NOMO-1 (cell line): Measurements from ENCODE around the gene TTC9C.
A peak's percentile ranks its signal among the peaks of the same experiment; 100 is the strongest.
"Not testable (repeated sequence)": the region's sequence is repeated elsewhere in the genome, so short reads cannot be mapped to it uniquely, and the experiment has no call there.

Experiments
- DNase-seq, 2 experiments: peaks; one replicate each; lab custom pipeline; 2025; ENCODE audit not compliant: unreplicated experiment in 2 of 2; lab: John Stamatoyannopoulos, UW

The TTC9C gene

DNA sequence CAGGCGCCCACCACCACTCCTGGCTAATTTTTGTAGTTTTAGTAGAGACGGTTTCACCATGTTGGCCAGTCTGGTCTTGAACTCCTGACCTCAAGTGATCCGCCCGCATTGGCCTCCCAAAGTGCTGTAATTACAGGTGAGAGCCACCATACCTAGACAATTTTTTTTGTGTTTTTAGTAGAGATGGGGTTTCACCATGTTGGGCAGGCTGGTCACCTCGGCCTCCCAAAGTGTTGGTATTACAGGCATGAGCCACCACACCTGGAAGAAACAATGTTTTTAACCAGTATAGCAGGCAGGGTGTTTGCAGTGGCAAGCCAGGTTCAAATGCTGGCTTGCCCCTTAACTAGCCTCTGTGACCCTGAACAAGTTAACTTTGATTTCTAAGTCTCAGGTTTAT, 21.6 kb downstream of the TTC9C start:
- not testable (repeated sequence) for DNase-seq

DNA sequence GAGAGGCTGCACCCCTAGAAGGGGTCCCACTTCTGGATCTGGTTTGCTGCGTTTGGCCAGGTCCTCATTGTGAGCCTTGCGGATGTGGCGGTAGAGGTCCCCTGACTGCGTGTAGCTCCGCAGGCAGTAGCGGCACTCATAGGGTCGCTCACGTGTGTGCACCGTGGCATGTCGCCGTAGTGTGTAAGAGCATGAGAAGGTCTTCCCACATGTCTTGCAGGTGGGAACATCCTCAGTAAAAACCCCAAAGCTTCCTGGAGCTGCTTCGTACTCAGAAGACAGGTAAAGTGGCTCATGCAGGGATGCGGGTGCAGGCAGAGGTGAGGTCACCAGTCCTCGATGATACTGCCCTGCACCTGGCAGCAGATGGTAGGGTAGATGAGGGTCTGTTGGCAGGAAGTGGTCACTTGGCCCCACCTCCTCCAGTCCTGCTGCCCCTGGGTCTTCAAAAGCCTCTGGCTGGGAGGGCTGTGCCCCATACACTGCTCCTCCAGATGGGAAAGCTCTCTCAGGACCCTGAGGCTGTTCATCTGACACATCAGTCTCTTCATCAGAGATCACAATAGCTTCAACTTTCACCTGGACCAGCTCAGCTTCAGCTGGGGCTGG, 24.0 kb downstream of the TTC9C start:
- DNase-seq: no peak

DNA sequence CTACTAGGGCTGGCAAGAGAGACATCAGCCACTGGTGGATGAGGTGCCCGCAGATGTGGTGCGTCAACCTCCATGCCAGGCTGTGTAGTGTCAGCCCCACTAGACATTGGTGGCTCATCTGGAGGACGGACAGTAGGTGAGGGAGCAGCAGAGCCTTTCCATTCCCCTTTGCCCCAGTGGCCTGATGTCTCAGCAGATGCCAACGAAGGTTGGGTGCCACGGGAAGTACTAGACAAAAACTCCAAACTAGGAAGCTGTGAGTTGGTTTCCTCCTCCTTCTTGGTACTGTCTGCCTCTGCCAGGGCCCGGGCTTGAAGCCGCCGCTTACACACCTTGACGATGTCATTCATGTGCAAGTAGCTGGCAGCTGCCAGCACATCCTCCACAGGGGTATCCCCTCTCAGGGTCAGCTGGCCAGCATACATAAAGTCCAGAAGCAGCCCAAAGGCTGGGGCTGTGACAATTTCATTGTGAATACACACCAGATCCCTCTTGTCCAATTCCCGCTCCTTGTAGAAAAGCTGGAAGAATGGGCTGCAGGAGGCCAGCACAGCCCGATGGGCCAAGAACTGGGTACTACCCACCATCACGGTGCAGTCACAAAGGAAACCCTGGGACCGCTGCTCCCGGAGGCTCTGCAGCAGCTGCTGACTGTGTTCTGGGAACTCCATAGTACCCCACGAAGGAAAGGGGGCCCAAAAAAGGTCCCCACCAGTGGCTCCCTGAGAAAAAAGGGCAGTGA, 24.9 kb downstream of the TTC9C start:
- no peak for DNase-seq

DNA sequence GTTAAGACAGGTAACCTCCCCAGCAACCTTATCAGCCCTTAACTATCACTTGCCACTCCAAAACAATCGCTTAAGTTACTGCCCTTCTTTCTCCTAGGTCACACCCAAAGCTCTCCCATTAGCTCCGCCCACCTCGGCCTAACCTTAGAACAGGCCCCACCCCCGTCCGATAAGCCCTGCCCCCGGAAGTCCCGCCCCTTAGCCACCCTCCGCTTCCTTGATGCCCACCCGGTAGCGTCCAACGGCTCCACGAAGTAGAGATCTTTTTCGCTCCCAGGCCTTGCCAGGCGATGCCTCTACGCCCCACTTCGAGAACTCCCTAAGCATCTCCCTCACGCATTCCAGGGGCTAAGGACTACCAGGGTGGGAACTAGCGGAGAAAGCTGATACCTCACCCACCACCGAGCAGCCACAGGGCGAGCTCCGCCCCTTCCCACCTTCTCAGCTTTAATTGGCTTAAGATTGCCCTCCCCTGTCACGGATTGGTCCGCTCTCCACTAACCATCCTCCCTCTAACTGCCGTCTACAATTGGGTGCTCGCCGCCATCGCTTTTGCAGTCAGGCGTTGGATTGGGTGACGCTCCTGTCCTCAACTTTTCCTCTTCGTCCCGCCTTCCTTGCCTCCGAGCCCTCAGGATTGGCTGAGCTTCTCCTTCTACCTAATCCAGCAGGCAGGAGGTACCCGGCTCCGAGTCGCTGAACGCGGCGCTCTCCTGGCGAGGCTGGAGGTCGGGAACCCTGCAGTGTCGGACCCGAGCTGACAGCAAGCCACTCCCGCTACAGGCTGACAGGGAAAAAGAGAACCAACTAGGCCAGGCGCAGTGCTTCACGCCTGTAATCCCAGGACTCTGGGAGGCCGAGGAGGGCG, 25.7 kb downstream of the TTC9C start, which contains the start of gene ZBTB3:
ZBTB3 (minus strand) TSS at position 425 of the 868 bp plus-strand sequence. CDS start 496 bp downstream, outside the sequence.
- DNase-seq: peak; percentile 99 to 100

DNA sequence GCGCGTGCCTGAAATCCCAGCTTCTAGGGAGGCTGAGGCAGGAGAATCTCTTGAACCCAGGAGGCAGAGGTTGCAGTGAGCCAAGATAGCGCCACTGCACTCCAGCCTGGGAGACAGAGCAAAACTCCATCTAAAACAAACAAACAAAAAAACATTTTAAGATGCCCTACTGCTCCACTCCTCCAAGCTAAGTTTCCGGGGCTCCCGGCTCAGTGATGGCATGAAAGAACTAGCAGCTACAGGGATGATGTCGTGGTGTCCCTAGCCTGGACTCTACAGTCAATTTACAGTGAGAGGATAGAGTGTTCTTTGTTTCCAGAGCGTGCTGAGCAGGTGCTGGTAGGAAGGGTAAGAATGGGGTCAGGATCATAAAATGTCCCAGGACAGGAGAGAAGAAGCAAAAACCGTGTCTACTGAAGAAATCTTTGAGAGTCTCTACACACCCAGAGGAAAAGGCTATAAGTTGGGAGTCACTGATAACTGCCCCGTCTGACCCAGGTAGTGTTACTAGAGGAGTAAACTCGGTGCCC, 26.9 kb downstream of the TTC9C start:
- no peak for DNase-seq

- DNase-seq: no peak
These were observed 29.8 kb downstream of the TTC9C start for GRCh38 chr11:62757846-62758788.

- DNase-seq: not testable (repeated sequence)
These were observed 32.6 kb downstream of the TTC9C start for GRCh38 chr11:62760867-62761227.

- peak in 1 of 2 experiments; percentile 45 for DNase-seq
These were observed 42.5 kb downstream of the TTC9C start for GRCh38 chr11:62770778-62771143.

DNA sequence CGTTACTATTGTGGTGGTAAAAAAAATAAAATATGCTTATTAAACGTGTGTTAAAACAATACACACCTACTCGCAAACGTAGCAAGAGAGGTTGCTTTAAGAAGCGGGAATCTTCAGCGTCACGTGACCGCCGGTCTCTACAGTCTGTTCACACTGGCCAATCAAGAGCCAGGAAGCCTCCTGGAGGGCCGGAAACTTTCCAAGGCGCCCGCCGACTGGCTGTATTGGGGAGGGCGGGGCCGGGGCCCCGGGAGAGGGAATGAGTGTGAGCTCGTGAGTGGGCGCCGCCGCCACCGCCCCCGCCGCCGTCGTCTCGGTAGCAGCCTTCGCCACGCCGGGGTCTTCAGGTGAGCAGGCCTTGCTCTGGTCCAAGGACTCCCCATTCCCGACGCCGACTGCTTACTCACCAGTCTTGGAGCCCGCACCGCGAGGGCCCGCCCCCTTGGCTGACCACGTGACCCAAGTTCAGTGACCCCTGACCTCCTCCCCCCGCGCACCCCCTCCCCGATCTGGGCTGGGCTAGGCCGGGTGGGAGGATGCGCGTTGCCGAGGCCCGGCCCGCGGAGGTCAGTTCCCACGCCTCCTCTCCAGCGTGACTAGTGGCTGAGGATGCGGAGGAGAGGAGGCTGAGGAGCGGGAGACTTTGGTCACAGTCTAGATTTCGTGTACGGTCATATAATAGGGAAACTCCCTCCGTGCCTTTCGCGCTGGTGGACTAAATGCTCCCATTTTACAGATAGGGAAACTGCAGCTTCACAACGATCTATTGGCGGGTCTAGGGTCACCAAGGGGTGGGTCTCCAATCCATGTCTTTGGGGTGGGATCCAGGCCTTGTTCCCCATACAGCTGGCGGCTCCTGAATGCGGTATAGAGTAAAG, 43.1 kb downstream of the TTC9C start, which contains the start of gene TAF6L:
TAF6L (plus strand) TSS at position 253 of the 878 bp plus-strand sequence. CDS start 4,388 bp downstream, outside the sequence.
- DNase-seq: peak; percentile 93 to 94

- no peak for DNase-seq
These were observed 46.1 kb downstream of the TTC9C start for GRCh38 chr11:62774407-62774806.

DNA sequence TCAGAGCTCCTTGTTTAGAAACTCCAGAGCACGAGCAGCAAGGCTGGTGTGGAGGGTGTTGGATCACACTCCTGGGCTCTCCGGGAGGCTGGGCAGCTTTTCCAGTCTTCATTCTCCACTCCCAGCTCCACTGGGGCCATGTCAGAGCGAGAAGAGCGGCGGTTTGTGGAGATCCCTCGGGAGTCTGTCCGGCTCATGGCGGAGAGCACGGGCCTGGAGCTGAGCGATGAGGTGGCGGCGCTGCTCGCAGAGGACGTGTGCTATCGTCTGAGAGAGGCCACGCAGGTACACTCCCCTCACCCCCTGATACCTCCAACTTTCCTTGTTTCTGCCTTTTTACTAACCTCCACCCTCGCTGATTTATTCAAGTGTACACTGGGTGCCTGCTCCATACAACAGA, 47.4 kb downstream of the TTC9C start:
- DNase-seq: no peak

DNA sequence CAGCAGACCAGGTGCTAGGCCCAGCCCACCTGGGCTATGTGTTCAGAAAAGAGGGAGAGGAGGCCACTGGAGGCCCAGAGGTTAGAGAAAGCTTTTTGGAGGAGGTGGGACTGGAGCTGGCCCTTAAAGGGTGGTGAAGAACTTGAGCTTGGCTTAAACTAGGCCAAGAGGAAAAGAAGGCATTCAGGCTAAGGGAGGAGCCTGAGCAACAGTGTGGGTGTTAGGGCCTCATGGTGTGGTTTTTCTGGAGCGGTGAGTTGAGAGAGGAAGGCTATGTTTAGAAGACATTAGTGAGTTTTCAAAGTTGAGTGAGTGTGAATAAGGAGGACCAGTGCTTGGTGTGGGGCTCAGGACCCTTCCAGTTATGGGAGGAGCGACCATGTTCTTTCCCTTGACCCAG, 49.1 kb downstream of the TTC9C start:
- no peak for DNase-seq

- DNase-seq: no peak
These were observed 50.2 kb downstream of the TTC9C start for GRCh38 chr11:62778441-62778840.

- DNase-seq: no peak
These were observed 54.5 kb downstream of the TTC9C start for GRCh38 chr11:62782753-62783152.

DNA sequence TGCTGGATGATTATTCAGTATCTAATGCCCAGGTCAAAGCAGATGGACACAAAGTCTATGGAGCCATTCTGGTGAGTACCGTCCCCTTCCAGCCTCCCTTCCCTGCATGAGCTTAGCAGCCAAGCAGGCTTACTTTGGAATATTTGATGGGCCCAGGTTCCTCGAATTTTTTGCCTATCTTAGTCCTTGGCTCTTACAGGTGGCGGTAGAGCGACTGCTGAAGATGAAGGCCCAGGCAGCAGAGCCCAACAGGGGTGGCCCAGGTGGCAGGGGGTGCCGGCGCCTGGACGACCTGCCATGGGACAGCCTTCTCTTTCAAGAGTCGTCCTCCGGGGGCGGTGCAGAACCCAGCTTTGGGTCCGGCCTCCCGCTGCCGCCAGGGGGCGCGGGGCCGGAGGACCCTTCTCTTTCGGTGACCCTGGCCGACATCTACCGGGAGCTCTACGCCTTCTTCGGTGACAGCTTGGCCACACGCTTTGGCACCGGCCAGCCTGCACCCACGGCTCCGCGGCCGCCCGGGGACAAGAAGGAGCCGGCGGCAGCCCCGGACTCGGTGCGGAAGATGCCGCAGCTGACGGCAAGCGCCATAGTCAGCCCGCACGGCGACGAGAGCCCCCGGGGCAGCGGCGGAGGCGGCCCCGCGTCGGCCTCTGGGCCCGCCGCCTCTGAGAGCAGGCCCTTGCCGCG, 58.2 kb downstream of the TTC9C start:
- peak; percentile 76 to 83 for DNase-seq

GRCh38 chr11:62787005-62787759, 58.9 kb downstream of the TTC9C start, which contains the start of gene TMEM179B:
Gene TMEM179B (plus strand): TSS chr11:62787402. CDS start chr11:62787432, 30 bp downstream.
- DNase-seq: peak; percentile 97 to 99
